HG02763 (cell line): ENCODE measurements around the gene RPP21.

ENCODE experiments used
- ATAC-seq: cut with Tn5 transposase; IDR thresholded peaks from one replicate; pipeline ENCODE4 v1.9.1; 2021; ENCODE audit warnings: mild to moderate bottlenecking, moderate library complexity; ENCODE audit not compliant: unreplicated experiment

The RPP21 gene

DNA sequence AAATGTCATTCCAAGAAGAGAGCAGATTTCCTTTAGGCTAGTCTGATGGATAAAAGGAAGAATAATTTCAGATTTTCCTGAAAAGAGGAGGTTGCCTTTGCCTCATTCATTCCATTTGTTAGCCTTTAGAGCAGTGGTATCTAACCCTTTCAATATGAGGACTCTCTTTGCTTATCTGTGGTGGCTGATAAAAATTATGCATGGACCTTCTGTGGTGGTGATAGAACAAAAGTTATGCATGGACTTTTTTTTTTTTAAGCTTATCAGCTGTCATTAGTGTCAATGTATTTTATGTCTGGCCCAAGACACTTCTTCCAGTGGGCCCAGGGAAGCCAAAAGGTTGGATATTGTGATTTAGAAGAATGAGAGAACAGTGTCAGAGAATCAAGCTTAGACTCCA is 16.6 kb upstream of the RPP21 start:
- no peak for ATAC-seq

GRCh38 chr6:30329331-30329730 is 15.6 kb upstream of the RPP21 start:
- no peak for ATAC-seq

- no peak for ATAC-seq
These were observed 13.0 kb upstream of the RPP21 start for GRCh38 chr6:30331981-30332380.

DNA sequence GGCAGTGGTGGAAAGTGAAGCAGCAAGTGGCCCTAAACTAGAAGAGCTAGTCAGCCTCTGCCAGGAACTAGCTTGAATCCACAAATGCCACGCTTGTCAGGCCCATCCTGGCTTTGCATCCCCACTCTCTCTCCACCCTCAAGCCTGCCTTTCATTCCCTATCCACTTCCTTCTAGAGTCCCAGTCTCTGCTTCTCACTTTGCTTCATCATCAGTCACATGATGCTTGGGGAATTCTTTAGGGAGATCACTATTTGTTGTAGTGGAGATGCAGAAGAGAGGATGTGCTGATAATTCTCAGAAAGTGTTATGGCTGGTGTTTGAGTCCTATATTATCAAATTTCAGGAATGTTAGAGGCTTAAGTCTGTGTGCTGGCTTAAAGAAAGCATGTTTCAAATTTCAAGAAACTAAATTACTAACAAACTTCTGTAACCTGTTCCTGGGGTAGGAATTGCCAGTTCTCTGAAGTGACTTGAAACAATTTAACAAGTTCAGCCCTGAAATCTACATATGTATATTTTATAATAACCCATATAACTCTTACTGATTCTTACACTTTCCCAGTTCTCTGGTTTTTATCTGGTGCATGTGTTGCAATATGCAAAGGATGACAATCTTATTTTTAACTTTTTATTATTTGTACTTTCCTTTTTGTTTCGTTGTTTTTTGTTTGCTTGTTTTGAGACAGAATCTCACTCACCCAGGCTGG is 10.7 kb upstream of the RPP21 start:
- ATAC-seq: no peak

GRCh38 chr6:30340589-30341054 is 4.3 kb upstream of the RPP21 start:
- ATAC-seq: no peak

GRCh38 chr6:30341218-30341617 is 3.7 kb upstream of the RPP21 start:
- ATAC-seq: no peak

GRCh38 chr6:30341728-30342127 is 3.2 kb upstream of the RPP21 start:
- ATAC-seq: no peak

GRCh38 chr6:30344191-30344867 is 627 bp upstream of the RPP21 start:
- ATAC-seq: no peak

DNA sequence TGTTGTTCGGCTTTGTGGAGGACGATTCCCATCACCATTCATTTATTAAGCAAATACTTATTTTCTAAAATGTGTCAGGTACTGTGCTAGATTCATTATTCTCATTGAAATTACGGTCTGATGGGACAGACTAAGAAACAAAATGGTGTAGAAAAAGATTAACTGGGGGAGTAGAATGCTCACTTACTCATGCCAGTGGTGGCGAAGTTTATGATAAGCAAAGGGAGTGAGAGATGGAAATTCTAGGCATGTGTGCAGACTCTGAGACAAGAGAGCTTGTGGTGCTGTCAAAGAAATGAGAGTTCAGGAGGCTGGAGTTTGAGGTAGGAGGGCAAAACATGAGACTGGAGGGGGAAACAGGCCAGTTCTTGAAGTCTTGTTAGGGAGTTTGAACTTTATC is 896 bp downstream of the RPP21 start:
- ATAC-seq: no peak

DNA sequence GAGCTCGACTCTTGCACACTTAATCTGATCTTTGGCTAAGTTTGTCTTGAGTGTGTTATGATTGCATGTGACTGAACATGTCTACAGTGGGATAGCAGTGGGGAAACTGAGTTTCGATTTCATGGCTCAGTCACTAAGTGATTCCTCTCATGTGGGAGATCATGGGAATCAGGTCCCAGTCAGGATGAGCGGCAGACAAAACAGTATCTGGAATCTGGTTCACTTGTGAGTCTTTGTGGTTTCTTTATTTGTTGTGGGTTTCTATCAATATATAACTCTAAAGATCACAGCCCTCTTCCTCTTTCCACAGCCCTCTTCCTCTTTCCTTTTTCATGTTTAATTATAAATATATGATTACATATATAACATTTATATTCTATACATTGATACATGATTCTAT is 4.0 kb downstream of the RPP21 start:
- ATAC-seq: no peak

GRCh38 chr6:30349421-30350177 is 4.6 kb downstream of the RPP21 start:
- ATAC-seq: no peak

GRCh38 chr6:30350524-30350923 is 5.6 kb downstream of the RPP21 start:
- no peak for ATAC-seq

DNA sequence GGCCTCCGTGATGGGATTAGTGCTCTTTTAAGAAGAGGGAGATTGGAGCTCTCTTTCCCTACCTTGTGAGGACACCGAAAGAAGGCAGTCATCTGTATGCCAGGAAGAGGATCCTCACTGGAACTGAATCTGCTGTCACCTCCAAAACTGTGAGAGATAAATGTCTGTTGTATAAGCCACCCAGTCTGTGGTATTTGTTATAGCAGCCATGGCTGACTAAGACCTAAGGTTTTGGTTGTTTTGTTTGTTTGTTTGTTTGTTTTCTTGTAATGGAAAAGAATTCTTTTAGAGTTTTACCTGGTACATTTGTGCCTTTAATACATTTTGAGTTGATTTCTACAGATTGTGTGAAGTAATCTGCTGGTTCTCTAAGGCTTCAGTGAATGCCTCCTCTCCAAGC is 7.6 kb downstream of the RPP21 start:
- ATAC-seq: no peak

DNA sequence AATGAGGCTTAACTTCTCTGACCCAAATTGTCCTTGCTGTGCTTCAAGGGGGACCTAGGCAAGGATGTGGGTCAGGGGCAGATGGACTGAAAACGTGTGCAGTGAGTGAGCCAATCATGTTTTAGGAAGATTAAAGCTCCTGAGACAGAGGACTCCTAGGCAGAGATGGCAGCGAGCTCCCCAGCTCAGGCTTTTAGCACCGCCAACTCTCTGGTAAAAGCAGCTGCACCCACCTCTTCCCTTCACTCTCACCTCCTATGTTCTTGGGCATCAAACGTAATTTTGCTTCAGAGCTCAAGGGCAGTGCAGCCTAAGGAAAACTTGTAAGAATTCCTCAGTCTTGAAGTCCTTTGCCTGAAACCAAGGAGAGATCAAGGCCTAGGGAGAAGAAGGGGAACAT is 10.3 kb downstream of the RPP21 start:
- no peak for ATAC-seq

DNA sequence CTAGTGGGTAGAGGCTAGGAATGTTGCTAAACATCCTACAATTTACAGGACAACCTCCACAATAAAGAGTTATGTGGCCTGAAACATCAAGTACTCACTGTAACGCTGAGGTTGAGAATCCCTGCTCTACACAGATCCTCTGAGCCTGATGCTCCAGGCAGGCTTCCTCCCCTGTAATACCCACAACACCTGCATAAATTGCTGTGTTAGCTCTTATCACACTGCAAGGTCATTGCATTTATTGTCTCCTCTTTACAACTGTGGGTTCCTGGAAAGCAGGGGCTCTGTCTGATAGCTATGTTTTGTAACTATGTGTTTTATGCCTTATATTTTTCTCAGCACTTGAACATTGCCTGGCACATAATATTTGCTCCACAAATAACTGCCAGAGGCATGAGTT is 11.6 kb downstream of the RPP21 start:
- no peak for ATAC-seq

DNA sequence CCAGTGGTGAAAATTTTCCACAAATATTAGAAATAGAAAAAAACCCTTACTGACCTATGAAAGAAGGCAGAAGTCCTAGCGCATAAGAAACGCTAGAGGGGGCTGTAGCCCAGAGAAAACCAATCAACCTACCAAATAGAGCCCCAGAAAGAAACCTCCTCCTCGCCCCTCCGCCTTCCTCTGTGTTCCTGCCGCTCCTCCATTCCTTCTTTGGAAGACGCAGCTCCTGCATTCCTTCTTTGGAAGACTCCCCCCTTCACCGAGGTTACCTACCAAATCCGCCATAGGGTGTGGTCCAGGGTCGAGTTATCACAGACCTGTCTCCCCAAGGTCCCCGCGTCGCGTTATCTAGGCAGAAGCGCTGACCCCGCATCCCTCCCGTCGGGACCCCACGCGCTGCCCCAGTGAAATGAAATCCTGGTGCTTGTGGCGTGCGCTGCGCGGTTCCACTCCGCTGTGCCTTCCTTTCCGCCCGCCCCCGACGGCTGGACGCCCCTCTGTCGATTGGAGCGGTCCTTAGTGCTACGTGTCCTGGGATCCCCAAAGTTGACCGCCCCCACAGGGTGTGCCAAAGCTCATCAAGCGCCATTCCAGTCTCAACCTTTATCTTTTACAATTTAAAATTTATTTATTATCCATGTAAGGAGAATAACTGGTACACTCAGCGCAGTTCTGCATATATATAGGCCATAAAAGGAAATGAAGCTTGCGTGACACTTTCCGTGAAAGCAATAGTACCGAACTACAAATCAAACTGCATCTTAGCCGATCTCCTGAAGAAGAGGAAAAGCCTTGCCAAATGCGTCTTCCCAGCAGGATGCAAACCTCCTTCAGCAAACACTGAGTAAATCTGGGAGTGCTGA is 13.0 kb downstream of the RPP21 start:
- no peak for ATAC-seq

- ATAC-seq: no peak
These were observed 14.3 kb downstream of the RPP21 start for GRCh38 chr6:30359276-30359675.

DNA sequence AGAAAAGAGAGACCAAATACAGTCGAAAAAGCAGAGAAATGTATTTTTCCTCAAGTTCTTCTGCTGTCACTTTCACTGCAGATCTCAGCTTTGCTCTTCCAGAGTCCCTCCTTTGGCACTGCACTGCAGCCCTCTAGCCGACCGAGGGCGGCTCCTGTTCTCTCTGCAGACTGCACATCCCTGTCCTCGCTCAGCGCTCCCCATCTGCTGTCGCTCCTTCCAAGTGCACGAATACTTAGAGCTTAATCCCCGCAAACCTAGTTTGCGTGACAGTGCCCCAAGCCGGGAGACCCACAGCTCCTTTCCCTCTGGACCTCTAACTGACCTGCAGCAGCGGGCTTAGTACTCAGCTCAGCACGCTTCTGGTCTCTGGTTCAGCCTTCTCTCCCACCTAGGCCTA is 15.2 kb downstream of the RPP21 start:
- ATAC-seq: no peak

- ATAC-seq: no peak
These were observed 16.7 kb downstream of the RPP21 start for GRCh38 chr6:30361661-30362060.

DNA sequence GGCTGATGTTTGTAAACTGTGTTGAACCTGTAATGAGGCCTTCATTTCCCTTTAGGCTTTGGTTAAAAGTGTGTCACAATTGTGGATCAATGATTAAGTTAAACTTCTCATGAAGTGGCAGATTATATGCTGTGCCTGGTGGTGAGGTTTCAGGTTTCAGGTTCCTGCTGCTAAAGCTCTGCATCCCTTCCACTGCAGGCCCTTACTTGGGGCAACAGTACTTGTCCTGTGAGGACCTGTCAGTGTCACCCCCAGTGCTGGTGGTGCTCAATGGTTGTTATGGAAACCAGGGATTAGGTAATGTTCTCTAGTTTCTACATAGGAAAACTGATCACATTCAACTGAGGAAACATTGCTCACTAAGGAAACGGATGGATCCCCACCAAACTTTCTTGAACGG is 18.5 kb downstream of the RPP21 start:
- ATAC-seq: no peak

GRCh38 chr6:30364591-30364990 is 19.6 kb downstream of the RPP21 start:
- ATAC-seq: no peak
